K562 (cell line): ENCODE measurements around the gene RREB1. TPM values are rescaled to one million over a fixed set of nuclear protein-coding genes. Genes with fewer than 3 reads are reported as not detected.

ENCODE experiments used
- ARID2 ChIP-seq: fragments of 450-650 bp; IDR thresholded peaks from 2 replicates; pipeline ENCODE4 v1.6.1; 2017; ENCODE audit warnings: antibody characterized with exemption, mild to moderate bottlenecking
- BCLAF1 ChIP-seq, 2 experiments: fragments of 450-650 bp in 1 of 2; IDR thresholded peaks; 2 replicates each; pipeline ENCODE4 v1.6.1; 2011 to 2017; ENCODE audit warnings: low read depth in 2 of 2, antibody characterized with exemption in 1 of 2, borderline replicate concordance in 1 of 2, low read length in 1 of 2, mild to moderate bottlenecking in 1 of 2, mixed read lengths in 1 of 2; ENCODE audit not compliant: control insufficient read depth in 1 of 2
- CLOCK ChIP-seq: fragments of 250-450 bp; sonication (Bioruptor Pico); IDR thresholded peaks from 2 replicates; pipeline ENCODE4 v1.4.0; 2020; ENCODE audit warnings: mild to moderate bottlenecking, moderate library complexity, borderline replicate concordance
- CSDE1 ChIP-seq, 2 experiments: fragments of 450-650 bp; IDR thresholded peaks; 2 replicates each; pipeline ENCODE4 v1.6.1; 2016; ENCODE audit warnings: mild to moderate bottlenecking in 1 of 2
- FOXK1 ChIP-seq: sonication (generic); formaldehyde crosslinking; IDR thresholded peaks from 2 replicates; pipeline ENCODE4 v1.8.0; 2022; ENCODE audit warnings: missing genetic modification reagents, mild to moderate bottlenecking, borderline replicate concordance
- GABPA ChIP-seq: fragments of 200-800 bp; sonication (Bioruptor generic); conservative IDR thresholded peaks from 2 replicates; pipeline ENCODE4 v1.6.1; 2016; ENCODE audit warnings: low read depth, missing genetic modification characterization, missing compliant biosample characterization
- MAZ ChIP-seq, 2 experiments: fragments of 450-650 bp in 1 of 2; sonication (generic) in 1 of 2; formaldehyde crosslinking; IDR thresholded peaks in 1 of 2; conservative IDR thresholded peaks in 1 of 2; 2 replicates each; pipeline versions ENCODE4 v1.4.0 to v1.5.0; 2020; ENCODE audit warnings: mild to moderate bottlenecking in 1 of 2, missing genetic modification reagents in 1 of 2
- NELFE ChIP-seq: IDR thresholded peaks from 2 replicates; pipeline ENCODE4 v1.6.1; 2011; ENCODE audit warnings: mild to moderate bottlenecking; ENCODE audit not compliant: insufficient read depth, insufficient read length
- SP1 ChIP-seq: sonication (generic); formaldehyde crosslinking; IDR thresholded peaks from 2 replicates; pipeline ENCODE4 v1.8.1; 2022; ENCODE audit warnings: mild to moderate bottlenecking, missing genetic modification reagents
- TARDBP ChIP-seq: fragments of 450-650 bp; IDR thresholded peaks from 2 replicates; pipeline ENCODE4 v1.6.1; 2016
- ZBTB33 ChIP-seq: sonication (generic); formaldehyde crosslinking; IDR thresholded peaks from 2 replicates; pipeline ENCODE4 v1.8.1; 2023; ENCODE audit warnings: mild to moderate bottlenecking, missing genetic modification reagents
- ZFP30 ChIP-seq: fragments of 250-450 bp; sonication (Bioruptor Pico); IDR thresholded peaks from 2 replicates; pipeline ENCODE4 v1.8.0; 2022; ENCODE audit warnings: moderate library complexity, mild to moderate bottlenecking, inconsistent platforms, borderline replicate concordance
- ZNF3 ChIP-seq: fragments of 250-450 bp; sonication (Bioruptor Pico); IDR thresholded peaks from 2 replicates; pipeline ENCODE4 v1.5.0; 2021; ENCODE audit warnings: mild to moderate bottlenecking, moderate library complexity
- ZNF592 ChIP-seq: fragments of 450-650 bp; IDR thresholded peaks from 2 replicates; pipeline ENCODE4 v1.6.1; 2017; ENCODE audit warnings: antibody characterized with exemption, mild to moderate bottlenecking
- ZNF77 ChIP-seq: fragments of 250-450 bp; sonication (Bioruptor Pico); IDR thresholded peaks from 2 replicates; pipeline ENCODE4 v1.5.0; 2020
- polyA plus RNA-seq, 8 experiments: library from polyadenylated mRNA; depleted of rRNA in 4 of 8; stranded (reverse) in 5 of 8; unstranded in 3 of 8; fragments of >200 nt; fragmentation: Nextera tagmentation in 2 of 8; fragmentation: Illumina TruSeq in 1 of 8; extraction: Ambion mirVana in 2 of 8; extraction: Trizol in 1 of 8; gene quantifications; 2 replicates each; pipeline versions ENCODE4 v1.2.1 to v1.2.3, GENCODE V29; 2011 to 2014; ENCODE audit warnings: inconsistent platforms in 1 of 8, missing spikeins in 1 of 8
- total RNA-seq, 7 experiments: library from RNA; depleted of rRNA in 6 of 7; stranded (reverse); fragments of >200 nt in 6 of 7; fragmentation: Illumina TruSeq in 2 of 7; extraction: Trizol in 2 of 7; gene quantifications; 2 replicates each; pipeline versions ENCODE4 v1.2.1 to v1.2.3, GENCODE V29; 2011 to 2021; ENCODE audit warnings: low replicate concordance in 1 of 7

RREB1 gene
- total and polyA plus RNA-seq, 9 of the 15 experiments (the other 6 are each of a cell fraction or from before 2014, with no cell fraction given) = 3.3 to 64.2 (median 19.3) TPM

- TF ChIP-seq ZNF592 = no peak
- TF ChIP-seq CLOCK (CRISPR knock-in tag) = no peak
- TF ChIP-seq SP1 (CRISPR knock-in tag) = no peak
- TF ChIP-seq FOXK1 (CRISPR knock-in tag) = no peak
- TF ChIP-seq ZBTB33 (CRISPR knock-in tag) = peak; percentile 92
- no peak for TF ChIP-seq GABPA
- no peak for TF ChIP-seq MAZ (CRISPR knock-in tag; conservative IDR thresholded peaks at IDR 0.05 in 1 of 2, IDR thresholded peaks at IDR 0.05 in 1 of 2)
- TF ChIP-seq ARID2 = no peak
- no peak for TF ChIP-seq CSDE1 (IDR thresholded peaks at IDR 0.05)
- TF ChIP-seq TARDBP = no peak
- no peak for TF ChIP-seq BCLAF1 (IDR thresholded peaks at IDR 0.05; ENCODE audit: borderline replicate concordance in 1 of 2, control insufficient read depth in 1 of 2, low read depth in 2 of 2, low read length in 1 of 2)
- TF ChIP-seq ZFP30 (CRISPR knock-in tag) = no peak
- no peak for TF ChIP-seq NELFE
- no peak for TF ChIP-seq ZNF3 (CRISPR knock-in tag)
- no peak for TF ChIP-seq ZNF77 (CRISPR knock-in tag)
Observed at GRCh38 chr6:7246401-7247178, 138.8 kb downstream of the RREB1 start (continued).
